GM12878 (cell line): Measurements from ENCODE around the gene TUBB. TPM values are rescaled to one million over a fixed set of nuclear protein-coding genes. Genes with fewer than 3 reads are reported as not detected.

Experiments
- ATAC-seq: fragments of 200-7000 bp; cut with Tn5 transposase; 3 replicates; pipeline ENCODE4 v1.9.1; 2020; ENCODE audit warnings: mild to moderate bottlenecking, moderate library complexity
- BruUV-seq: library from RNA; stranded (reverse); fragments of 400-500 nt; replicated peaks from 2 replicates; lab custom pipeline; 2021; lab: Mats Ljungman, UMichigan
- CTCF ChIA-PET: fragments of 300-600 bp; sonication (Branson Sonifier 250); formaldehyde crosslinking; extraction: SDS; loops from one replicate; lab custom pipeline; 2021; ENCODE audit warnings: inconsistent platforms; lab: Yijun Ruan, JAX
- POLR2A ChIA-PET: fragments of 350-600 bp; formaldehyde crosslinking; extraction: SDS; loops from one replicate; lab custom pipeline; 2021; ENCODE audit warnings: inconsistent platforms; lab: Charles Lee
- RAD21 ChIA-PET: fragments of 300-600 bp; sonication (Branson Sonifier 250); formaldehyde crosslinking; loops from one replicate; lab custom pipeline; 2023; ENCODE audit warnings: antibody characterized with exemption; ENCODE audit not compliant: unreplicated experiment; lab: Charles Lee
- SMC1A ChIA-PET: fragments of 300-600 bp; sonication (Branson Sonifier 250); formaldehyde crosslinking; loops from one replicate; lab custom pipeline; 2023; ENCODE audit not compliant: unreplicated experiment, uncharacterized antibody; lab: Charles Lee
- DNase-seq: peaks from one replicate; pipeline ENCODE4 v3.0.0-alpha.2; 2011; ENCODE audit warnings: low read depth, low spot score
- FAIRE-seq: peaks from 3 replicates; lab custom pipeline; 2011; peaks lifted over from hg19 to GRCh38; lab: Jason Lieb, UNC
- H2AFZ ChIP-seq: 2 replicates; pipeline ENCODE4 v1.6.0; 2011; ENCODE audit warnings: low read depth, low read length, control low read depth; ENCODE audit not compliant: control insufficient read depth
- H3K27ac ChIP-seq: 2 replicates; pipeline ENCODE4 v1.5.1; 2011; ENCODE audit warnings: control low read depth; ENCODE audit not compliant: control insufficient read depth, insufficient read depth
- H3K27me3 ChIP-seq, 2 experiments: replicated peaks in 1 of 2; 2 replicates each; pipeline versions ENCODE4 v1.6.0 to v1.6.1; 2011; ENCODE audit warnings: low read length in 1 of 2; ENCODE audit not compliant: control insufficient read depth in 2 of 2, insufficient read depth in 2 of 2
- H3K36me3 ChIP-seq, 2 experiments: 2 replicates each; pipeline ENCODE4 v1.5.1; 2011; ENCODE audit warnings: low read length in 1 of 2; ENCODE audit not compliant: control insufficient read depth in 2 of 2, insufficient read depth in 2 of 2
- H3K4me1 ChIP-seq: 2 replicates; pipeline ENCODE4 v1.6.1; 2011; ENCODE audit warnings: mild to moderate bottlenecking, low read length, moderate library complexity, mixed read lengths; ENCODE audit not compliant: control insufficient read depth, insufficient read depth
- H3K4me2 ChIP-seq: 2 replicates; pipeline ENCODE4 v1.6.0; 2011; ENCODE audit warnings: control low read depth; ENCODE audit not compliant: control insufficient read depth, insufficient read depth
- H3K4me3 ChIP-seq: fragments of 200-600 bp; sonication (generic); 2 replicates; pipeline ENCODE4 v1.5.1; 2016
- H3K79me2 ChIP-seq: 2 replicates; pipeline ENCODE4 v1.6.0; 2011; ENCODE audit warnings: low read length; ENCODE audit not compliant: control insufficient read depth, insufficient read depth
- H3K9ac ChIP-seq: 2 replicates; pipeline ENCODE4 v1.8.0; 2011; ENCODE audit warnings: low read length, control low read depth, mixed read lengths; ENCODE audit not compliant: control insufficient read depth, insufficient read depth
- H3K9me3 ChIP-seq: replicated peaks from 3 replicates; pipeline ENCODE4 v1.5.1; 2011; ENCODE audit warnings: mild to moderate bottlenecking, low read length; ENCODE audit not compliant: control insufficient read depth, insufficient read depth
- H4K20me1 ChIP-seq: 2 replicates; pipeline ENCODE4 v1.6.0; 2011; ENCODE audit not compliant: control insufficient read depth, insufficient read depth
- NFXL1 ChIP-seq: fragments of 450-650 bp; IDR thresholded peaks from 2 replicates; pipeline ENCODE4 v1.6.1; 2017; ENCODE audit warnings: antibody characterized with exemption, mild to moderate bottlenecking, borderline replicate concordance
- PAX5 ChIP-seq: IDR thresholded peaks from 2 replicates; pipeline ENCODE4 v1.6.1; 2011; ENCODE audit warnings: low read depth, low read length, borderline replicate concordance
- ZNF24 ChIP-seq: fragments of 450-650 bp; IDR thresholded peaks from 2 replicates; pipeline ENCODE4 v1.6.1; 2017; ENCODE audit warnings: antibody characterized with exemption, mild to moderate bottlenecking
- WGBS: methylation state at CpG from one replicate; pipeline ENCODE4 v1.1.6; 2016; ENCODE audit warnings: low lambda C conversion rate; ENCODE audit not compliant: insufficient replicate concordance, insufficient coverage; ENCODE audit errors: missing lambda C conversion rate; 5-methylcytosine and 5-hydroxymethylcytosine counted together
- in situ Hi-C: fragments of 300-500 bp; cut with MboI; formaldehyde crosslinking; loops from 9 replicates; pipeline ENCODE4 v1.14.3; 2018; ENCODE audit warnings: mixed read lengths
- intact Hi-C: fragments of 100-400 bp; cut with micrococcal nuclease; formaldehyde crosslinking; loops from one replicate; pipeline ENCODE4 v1.14.2; 2022; ENCODE audit not compliant: unreplicated experiment
- polyA plus RNA-seq, 11 experiments: library from polyadenylated mRNA; depleted of rRNA in 4 of 11; unstranded in 6 of 11; stranded (reverse) in 5 of 11; fragments of >200 nt; fragmentation: Nextera tagmentation in 4 of 11; fragmentation: Illumina TruSeq in 1 of 11; extraction: Ambion mirVana in 4 of 11; extraction: Trizol in 1 of 11; gene quantifications; 1 replicate in 1 of 11; 2 replicates in 10 of 11; pipeline versions ENCODE4 v1.2.1 to v1.2.3, GENCODE V29; 2011 to 2016; ENCODE audit warnings: inconsistent platforms in 2 of 11, missing spikeins in 2 of 11, low read depth in 1 of 11
- total RNA-seq, 4 experiments: library from RNA; depleted of rRNA in 3 of 4; stranded (reverse); fragments of >200 nt in 3 of 4; fragmentation: Illumina TruSeq in 1 of 4; extraction: Trizol in 1 of 4; gene quantifications; 2 replicates each; pipeline versions ENCODE4 v1.2.1 to v1.2.3, GENCODE V29; 2013 to 2021
- TF ChIP-seq, protein P1 (sequence below): fragments of 450-650 bp; formaldehyde crosslinking; IDR thresholded peaks from 2 replicates; pipeline ENCODE4 v1.5.0; 2022; ENCODE audit warnings: mild to moderate bottlenecking, missing genetic modification characterization
- TF ChIP-seq, protein P2 (sequence below): IDR thresholded peaks from 2 replicates; pipeline ENCODE4 v1.6.1; 2011; ENCODE audit warnings: mild to moderate bottlenecking, low read depth, low read length, moderate library complexity; ENCODE audit not compliant: insufficient replicate concordance
- TF ChIP-seq, protein P3 (sequence below): IDR thresholded peaks from 2 replicates; pipeline ENCODE4 v1.6.1; 2011; ENCODE audit warnings: borderline replicate concordance, low read depth, mild to moderate bottlenecking, moderate library complexity, low read length; ENCODE audit not compliant: insufficient read depth, poor library complexity, severe bottlenecking

TUBB gene
- total and polyA plus RNA-seq, 10 of the 15 experiments (the other 5 are each of a cell fraction or from before 2014, with no cell fraction given) = 1,039 to 3,052 (median 1,656) TPM

DNA sequence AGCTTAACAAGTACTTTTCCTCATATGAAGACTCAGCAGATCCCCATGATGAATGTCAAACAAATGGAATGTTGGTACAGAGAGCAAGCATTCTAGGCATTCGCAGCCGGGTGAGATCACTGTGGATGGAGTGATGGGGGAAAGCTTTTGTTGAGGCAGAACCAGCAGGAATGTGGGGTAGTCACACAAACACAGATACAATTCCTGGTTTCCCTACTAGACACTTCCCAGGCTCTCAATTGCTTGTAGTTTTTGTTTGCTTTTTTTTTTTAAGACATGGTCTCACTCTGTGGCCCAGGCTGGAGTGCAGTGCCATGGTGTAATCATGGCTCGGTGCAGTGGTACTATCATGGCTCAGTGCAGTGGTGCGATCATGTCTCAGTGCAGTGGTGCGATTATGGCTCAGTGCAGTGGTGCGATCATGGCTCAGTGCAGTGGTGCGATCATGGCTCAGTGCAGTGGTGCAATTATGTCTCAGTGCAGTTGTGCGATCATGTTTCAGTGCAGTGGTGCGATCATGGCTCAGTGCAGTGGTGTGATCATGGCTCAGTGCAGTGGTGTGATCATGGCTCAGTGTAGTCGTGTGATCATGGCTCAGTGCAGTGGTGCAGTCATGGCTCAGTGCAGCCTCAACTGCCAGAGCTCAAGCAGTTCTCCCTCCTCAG lies 39.6 kb downstream of the TUBB start:
- no peaks in the 10 kb centered on the region for H3K36me3 ChIP-seq
- DNase-seq (no peak), FAIRE-seq (no peak), ATAC-seq (no peak)
- no TSS peak for BruUV-seq
- SMC1A ChIA-PET = interaction anchor here (0.6 to 5.4 kb wide), 18 partner anchors 9 to 264 kb away, joined by 3 to 65 read pairs (median 4); no protein-coding TSS in a partner anchor
- RAD21 ChIA-PET = interaction anchor here (0.7 to 4.5 kb wide), 21 partner anchors 9 to 154 kb away, joined by 3 to 62 read pairs (median 6); partner anchors contain the start of genes DDR1, FLOT1, IER3 and MDC1
- H3K9me3 ChIP-seq = no peaks in the 10 kb centered on the region; the same call in 2 of the 3 replicates
- H3K27ac ChIP-seq = peak overlapping the region; percentile 35; the same call in 1 of the 2 replicates
- no peaks in the 10 kb centered on the region for H3K27me3 ChIP-seq
- no peak overlapping the region for H2AFZ ChIP-seq
- peaks cover 22% of the 10 kb centered on the region; the same call in 1 of the 2 replicates for H3K4me1 ChIP-seq
- in situ Hi-C loops (no loop called here), intact Hi-C loops (loop anchor here (1.0 to 2.0 kb wide), 2 partner anchors 52 to 73 kb away; partner anchors contain the start of gene PPP1R18)
- CTCF ChIA-PET = interaction anchor here (0.7 to 4.5 kb wide), 18 partner anchors 8 to 541 kb away, joined by 3 to 39 read pairs (median 4); partner anchors contain the start of gene IER3
- POLR2A ChIA-PET = interaction anchor here (0.5 to 4.3 kb wide), 17 partner anchors 9 to 153 kb away, joined by 3 to 42 read pairs (median 7); partner anchors contain the start of genes FLOT1 and IER3
- no peak overlapping the region for H3K4me3 ChIP-seq
- TF ChIP-seq, protein P1, sequence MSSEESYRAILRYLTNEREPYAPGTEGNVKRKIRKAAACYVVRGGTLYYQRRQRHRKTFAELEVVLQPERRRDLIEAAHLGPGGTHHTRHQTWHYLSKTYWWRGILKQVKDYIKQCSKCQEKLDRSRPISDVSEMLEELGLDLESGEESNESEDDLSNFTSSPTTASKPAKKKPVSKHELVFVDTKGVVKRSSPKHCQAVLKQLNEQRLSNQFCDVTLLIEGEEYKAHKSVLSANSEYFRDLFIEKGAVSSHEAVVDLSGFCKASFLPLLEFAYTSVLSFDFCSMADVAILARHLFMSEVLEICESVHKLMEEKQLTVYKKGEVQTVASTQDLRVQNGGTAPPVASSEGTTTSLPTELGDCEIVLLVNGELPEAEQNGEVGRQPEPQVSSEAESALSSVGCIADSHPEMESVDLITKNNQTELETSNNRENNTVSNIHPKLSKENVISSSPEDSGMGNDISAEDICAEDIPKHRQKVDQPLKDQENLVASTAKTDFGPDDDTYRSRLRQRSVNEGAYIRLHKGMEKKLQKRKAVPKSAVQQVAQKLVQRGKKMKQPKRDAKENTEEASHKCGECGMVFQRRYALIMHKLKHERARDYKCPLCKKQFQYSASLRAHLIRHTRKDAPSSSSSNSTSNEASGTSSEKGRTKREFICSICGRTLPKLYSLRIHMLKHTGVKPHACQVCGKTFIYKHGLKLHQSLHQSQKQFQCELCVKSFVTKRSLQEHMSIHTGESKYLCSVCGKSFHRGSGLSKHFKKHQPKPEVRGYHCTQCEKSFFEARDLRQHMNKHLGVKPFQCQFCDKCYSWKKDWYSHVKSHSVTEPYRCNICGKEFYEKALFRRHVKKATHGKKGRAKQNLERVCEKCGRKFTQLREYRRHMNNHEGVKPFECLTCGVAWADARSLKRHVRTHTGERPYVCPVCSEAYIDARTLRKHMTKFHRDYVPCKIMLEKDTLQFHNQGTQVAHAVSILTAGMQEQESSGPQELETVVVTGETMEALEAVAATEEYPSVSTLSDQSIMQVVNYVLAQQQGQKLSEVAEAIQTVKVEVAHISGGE = no peak
- TF ChIP-seq PAX5 = peak; percentile 8; the same call in 1 of the 2 replicates
- TF ChIP-seq ZNF24 = peak; percentile 88
- TF ChIP-seq, protein P2, sequence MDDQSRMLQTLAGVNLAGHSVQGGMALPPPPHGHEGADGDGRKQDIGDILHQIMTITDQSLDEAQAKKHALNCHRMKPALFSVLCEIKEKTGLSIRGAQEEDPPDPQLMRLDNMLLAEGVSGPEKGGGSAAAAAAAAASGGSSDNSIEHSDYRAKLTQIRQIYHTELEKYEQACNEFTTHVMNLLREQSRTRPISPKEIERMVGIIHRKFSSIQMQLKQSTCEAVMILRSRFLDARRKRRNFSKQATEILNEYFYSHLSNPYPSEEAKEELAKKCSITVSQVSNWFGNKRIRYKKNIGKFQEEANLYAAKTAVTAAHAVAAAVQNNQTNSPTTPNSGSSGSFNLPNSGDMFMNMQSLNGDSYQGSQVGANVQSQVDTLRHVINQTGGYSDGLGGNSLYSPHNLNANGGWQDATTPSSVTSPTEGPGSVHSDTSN = peak; percentile 57
- TF ChIP-seq NFXL1 = no peak
- TF ChIP-seq, protein P3, sequence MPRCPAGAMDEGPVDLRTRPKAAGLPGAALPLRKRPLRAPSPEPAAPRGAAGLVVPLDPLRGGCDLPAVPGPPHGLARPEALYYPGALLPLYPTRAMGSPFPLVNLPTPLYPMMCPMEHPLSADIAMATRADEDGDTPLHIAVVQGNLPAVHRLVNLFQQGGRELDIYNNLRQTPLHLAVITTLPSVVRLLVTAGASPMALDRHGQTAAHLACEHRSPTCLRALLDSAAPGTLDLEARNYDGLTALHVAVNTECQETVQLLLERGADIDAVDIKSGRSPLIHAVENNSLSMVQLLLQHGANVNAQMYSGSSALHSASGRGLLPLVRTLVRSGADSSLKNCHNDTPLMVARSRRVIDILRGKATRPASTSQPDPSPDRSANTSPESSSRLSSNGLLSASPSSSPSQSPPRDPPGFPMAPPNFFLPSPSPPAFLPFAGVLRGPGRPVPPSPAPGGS = peak; percentile 98
- no peak overlapping the region for H3K9ac ChIP-seq
- no peak overlapping the region for H3K4me2 ChIP-seq
- no peaks in the 10 kb centered on the region for H3K79me2 ChIP-seq
- 46% methylated on average over 10 of the region's 10 CpGs for WGBS
- no peaks in the 10 kb centered on the region for H4K20me1 ChIP-seq
